Caco-2 (cell line): ENCODE data around the gene FGD5. TPM values are rescaled to one million over a fixed set of nuclear protein-coding genes. Genes with fewer than 3 reads are reported as not detected.

Source experiments
- BruUV-seq: library from RNA; stranded (reverse); fragments of 400-500 nt; replicated peaks from 2 replicates; lab custom pipeline; 2021; lab: Mats Ljungman, UMichigan
- CTCF ChIA-PET: fragments of 300-600 bp; sonication (Branson Sonifier 250); formaldehyde crosslinking; loops from one replicate; lab custom pipeline; 2022; ENCODE audit warnings: antibody characterized with exemption; lab: Charles Lee
- POLR2A ChIA-PET: fragments of 300-600 bp; sonication (Branson Sonifier 250); formaldehyde crosslinking; loops from one replicate; lab custom pipeline; 2022; ENCODE audit warnings: antibody characterized with exemption; lab: Charles Lee
- DNase-seq, 2 experiments: peaks; one replicate each; pipeline versions ENCODE4 v3.0.0 to v3.0.0-alpha.2; 2020 to 2022
- H3K27me3 ChIP-seq: replicated peaks from 2 replicates; pipeline ENCODE4 v1.6.0; 2011; ENCODE audit warnings: low read length; ENCODE audit not compliant: control insufficient read depth, insufficient read depth
- H3K36me3 ChIP-seq: 2 replicates; pipeline ENCODE4 v1.5.1; 2011; ENCODE audit warnings: low read length; ENCODE audit not compliant: control insufficient read depth, insufficient read depth
- H3K4me1 ChIP-seq: fragments of 250-450 bp; sonication (Bioruptor Pico); 2 replicates; pipeline ENCODE4 v1.5.1; 2020; ENCODE audit warnings: mild to moderate bottlenecking
- H3K4me3 ChIP-seq: 2 replicates; pipeline ENCODE4 v1.5.1; 2011; ENCODE audit warnings: low read depth, mild to moderate bottlenecking, control low read depth, low read length
- H3K9me3 ChIP-seq: fragments of 250-450 bp; sonication (Bioruptor Pico); 2 replicates; pipeline ENCODE4 v1.5.1; 2020; ENCODE audit warnings: mild to moderate bottlenecking, moderate library complexity
- H3K27ac Mint-ChIP-seq: one replicate; pipeline ENCODE4 v1.8.0; 2022; ENCODE audit warnings: mixed read lengths; ENCODE audit not compliant: unreplicated experiment
- H3K27me3 Mint-ChIP-seq: one replicate; pipeline ENCODE4 v1.8.0; 2022; ENCODE audit warnings: mixed read lengths; ENCODE audit not compliant: insufficient read depth, unreplicated experiment
- H3K36me3 Mint-ChIP-seq: one replicate; pipeline ENCODE4 v1.8.0; 2022; ENCODE audit warnings: mild to moderate bottlenecking, mixed read lengths; ENCODE audit not compliant: insufficient read depth, unreplicated experiment
- H3K4me1 Mint-ChIP-seq: one replicate; pipeline ENCODE4 v1.8.0; 2022; ENCODE audit warnings: low read depth, mixed read lengths; ENCODE audit not compliant: unreplicated experiment
- H3K4me3 Mint-ChIP-seq: one replicate; pipeline ENCODE4 v1.8.0; 2022; ENCODE audit warnings: mild to moderate bottlenecking, moderate library complexity, mixed read lengths; ENCODE audit not compliant: unreplicated experiment
- H3K9me3 Mint-ChIP-seq: one replicate; pipeline ENCODE4 v1.8.0; 2022; ENCODE audit warnings: mixed read lengths; ENCODE audit not compliant: unreplicated experiment
- CTCF ChIP-seq, 2 experiments: fragments of 200-600 bp in 1 of 2; IDR thresholded peaks; 1 replicate in 1 of 2; 2 replicates in 1 of 2; pipeline versions ENCODE4 v1.5.1 to v1.8.0; 2011 to 2022; ENCODE audit warnings: antibody characterized with exemption in 1 of 2, control low read depth in 1 of 2, inconsistent platforms in 1 of 2, low read depth in 1 of 2, low read length in 1 of 2, mild to moderate bottlenecking in 1 of 2, moderate library complexity in 1 of 2; ENCODE audit not compliant: insufficient read depth in 1 of 2, severe bottlenecking in 1 of 2, unreplicated experiment in 1 of 2
- intact Hi-C: fragments of 100-400 bp; cut with micrococcal nuclease; formaldehyde crosslinking; loops from one replicate; pipeline ENCODE4 v1.10.0; 2022; ENCODE audit not compliant: unreplicated experiment
- total RNA-seq: library from RNA; stranded (reverse); gene quantifications from 2 replicates; pipeline ENCODE4 v1.2.3, GENCODE V29; 2022

The FGD5 gene
- total RNA-seq, 1 experiment from 2014 or later: 0.25 TPM

DNA sequence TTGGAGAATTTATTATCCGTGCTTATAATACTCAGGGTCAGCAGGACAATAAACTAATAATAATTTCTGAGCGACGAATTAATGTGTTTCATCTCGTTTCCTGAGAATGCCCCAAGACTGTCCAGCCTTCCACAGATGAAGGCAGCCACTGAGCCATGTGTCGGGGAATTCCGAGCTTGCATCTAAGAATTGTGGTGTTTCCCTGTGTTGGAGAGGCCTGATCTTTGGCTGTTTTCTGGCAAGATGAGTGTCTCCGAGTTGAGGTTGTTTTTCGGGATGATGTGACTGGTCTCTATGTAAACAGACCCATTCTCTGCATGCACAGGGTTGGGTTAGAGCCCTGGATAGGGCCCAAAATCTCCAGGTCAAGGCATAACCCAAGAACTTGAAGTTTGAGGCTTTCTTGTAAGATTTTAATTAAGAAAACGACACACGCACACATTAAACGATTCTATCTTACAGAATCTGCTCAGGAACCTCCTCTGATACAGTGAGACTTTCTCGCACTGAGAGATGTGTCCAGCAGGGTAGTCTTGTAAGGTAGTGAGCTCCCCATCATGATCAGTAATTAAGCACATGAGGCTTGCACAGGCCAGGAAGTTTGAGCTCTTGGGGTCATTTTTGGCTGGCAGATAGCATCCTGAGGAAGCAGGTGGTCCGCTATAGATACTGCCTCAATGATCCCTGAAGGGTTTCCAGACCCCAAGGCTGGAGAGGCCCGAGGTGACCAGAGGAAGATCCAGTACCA is 14.4 kb downstream of the FGD5 start:
- Mint-ChIP-seq H3K4me3 (no peak overlapping the region), H3K9me3 (no peaks in the 10 kb centered on the region), H3K36me3 (no peaks in the 10 kb centered on the region), H3K27me3 (peaks cover 23% of the 10 kb centered on the region), H3K27ac (no peak overlapping the region), H3K4me1 (no peaks in the 10 kb centered on the region)
- intact Hi-C loops: no loop called here
- no peak for DNase-seq
- Histone ChIP-seq H3K4me3 (no peak overlapping the region), H3K27me3 (peaks cover 1% of the 10 kb centered on the region; the same call in 1 of the 2 replicates), H3K4me1 (no peaks in the 10 kb centered on the region), H3K9me3 (no peaks in the 10 kb centered on the region), H3K36me3 (no peaks in the 10 kb centered on the region)
- no peak for TF ChIP-seq CTCF (IDR thresholded peaks at IDR 0.05; ENCODE audit: insufficient read depth in 1 of 2, low read depth in 1 of 2, low read length in 1 of 2, severe bottlenecking in 1 of 2, unreplicated experiment in 1 of 2)
- ChIA-PET POLR2A (no interaction called here), CTCF (no interaction called here)
- BruUV-seq: no TSS peak

GRCh38 chr3:14834121-14834520 is 15.4 kb downstream of the FGD5 start:
- H3K9me3 ChIP-seq: no peaks in the 10 kb centered on the region
- intact Hi-C loops: no loop called here
- no peak overlapping the region for H3K4me3 ChIP-seq
- H3K27me3 Mint-ChIP-seq: peaks cover 17% of the 10 kb centered on the region
- H3K9me3 Mint-ChIP-seq: no peaks in the 10 kb centered on the region
- no TSS peak for BruUV-seq
- no peak overlapping the region for H3K4me3 Mint-ChIP-seq
- ChIA-PET POLR2A (no interaction called here), CTCF (interaction anchor here (0.7 kb wide), 1 partner anchor 618 kb away, joined by 3 read pairs; no protein-coding TSS in a partner anchor)
- H3K4me1 Mint-ChIP-seq: no peaks in the 10 kb centered on the region
- no peak for TF ChIP-seq CTCF (IDR thresholded peaks at IDR 0.05; ENCODE audit: insufficient read depth in 1 of 2, low read depth in 1 of 2, low read length in 1 of 2, severe bottlenecking in 1 of 2, unreplicated experiment in 1 of 2)
- H3K27me3 ChIP-seq: peaks cover 1% of the 10 kb centered on the region; the same call in 1 of the 2 replicates
- H3K4me1 ChIP-seq: no peaks in the 10 kb centered on the region
- no peak overlapping the region for H3K27ac Mint-ChIP-seq
- no peaks in the 10 kb centered on the region for H3K36me3 Mint-ChIP-seq
- no peak for DNase-seq
- H3K36me3 ChIP-seq: no peaks in the 10 kb centered on the region

DNA sequence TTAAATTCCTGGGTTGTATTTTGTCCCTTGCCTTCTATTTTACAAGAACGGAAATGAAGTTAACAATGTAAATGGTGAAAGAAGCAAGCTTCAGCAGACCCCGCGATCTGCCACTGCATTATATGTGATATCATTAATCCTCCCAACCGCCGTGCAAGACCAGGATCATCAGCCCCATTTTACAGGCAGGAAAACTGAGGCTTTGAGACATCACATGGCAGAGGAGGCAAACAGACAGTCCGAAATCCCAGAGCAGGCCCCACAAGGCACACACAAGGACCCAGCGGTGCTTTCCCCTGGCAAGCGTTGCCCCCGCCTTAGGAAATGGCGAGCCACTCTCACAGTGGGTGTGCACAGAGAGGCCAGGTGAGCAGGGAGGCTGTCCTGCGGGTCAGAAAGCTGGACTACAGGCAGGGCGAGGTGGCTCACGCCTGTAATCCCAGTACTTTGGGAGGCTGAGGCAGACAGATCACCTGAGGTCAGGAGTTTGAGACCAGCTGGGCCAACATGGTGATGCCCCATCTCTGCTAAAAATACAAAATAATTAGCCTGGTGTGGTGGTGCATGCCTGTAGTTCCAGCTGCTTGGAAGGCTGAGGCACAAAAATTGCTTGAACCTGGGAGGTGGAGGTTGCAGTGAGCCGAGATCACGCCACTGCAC is 16.2 kb downstream of the FGD5 start:
- H3K4me3 ChIP-seq: no peak overlapping the region
- H3K27me3 Mint-ChIP-seq: peaks cover 16% of the 10 kb centered on the region
- no peaks in the 10 kb centered on the region for H3K36me3 ChIP-seq
- DNase-seq: no peak
- H3K4me3 Mint-ChIP-seq: no peak overlapping the region
- no TSS peak for BruUV-seq
- POLR2A ChIA-PET: no interaction called here
- H3K9me3 Mint-ChIP-seq: no peaks in the 10 kb centered on the region
- no peaks in the 10 kb centered on the region for H3K4me1 Mint-ChIP-seq
- H3K9me3 ChIP-seq: no peaks in the 10 kb centered on the region
- TF ChIP-seq CTCF (IDR thresholded peaks at IDR 0.05; ENCODE audit: insufficient read depth in 1 of 2, low read depth in 1 of 2, low read length in 1 of 2, severe bottlenecking in 1 of 2, unreplicated experiment in 1 of 2): no peak
- H3K4me1 ChIP-seq: no peaks in the 10 kb centered on the region
- intact Hi-C loops: no loop called here
- H3K27me3 ChIP-seq: peaks cover 1% of the 10 kb centered on the region; the same call in 1 of the 2 replicates
- CTCF ChIA-PET: interaction anchor here (1.0 kb wide), 1 partner anchor 13 kb away, joined by 3 read pairs; no protein-coding TSS in a partner anchor
- no peak overlapping the region for H3K27ac Mint-ChIP-seq
- H3K36me3 Mint-ChIP-seq: no peaks in the 10 kb centered on the region
